ENCODE measurements around the gene KCTD17. TPM values are rescaled to one million over a fixed set of nuclear protein-coding genes. Genes with fewer than 3 reads are reported as not detected.

Gene KCTD17
- total and polyA plus RNA-seq, 2 of the 13 experiments (the other 11 are each of a cell fraction or from before 2014, with no cell fraction given), result 5.3 to 11.7 TPM

DNA sequence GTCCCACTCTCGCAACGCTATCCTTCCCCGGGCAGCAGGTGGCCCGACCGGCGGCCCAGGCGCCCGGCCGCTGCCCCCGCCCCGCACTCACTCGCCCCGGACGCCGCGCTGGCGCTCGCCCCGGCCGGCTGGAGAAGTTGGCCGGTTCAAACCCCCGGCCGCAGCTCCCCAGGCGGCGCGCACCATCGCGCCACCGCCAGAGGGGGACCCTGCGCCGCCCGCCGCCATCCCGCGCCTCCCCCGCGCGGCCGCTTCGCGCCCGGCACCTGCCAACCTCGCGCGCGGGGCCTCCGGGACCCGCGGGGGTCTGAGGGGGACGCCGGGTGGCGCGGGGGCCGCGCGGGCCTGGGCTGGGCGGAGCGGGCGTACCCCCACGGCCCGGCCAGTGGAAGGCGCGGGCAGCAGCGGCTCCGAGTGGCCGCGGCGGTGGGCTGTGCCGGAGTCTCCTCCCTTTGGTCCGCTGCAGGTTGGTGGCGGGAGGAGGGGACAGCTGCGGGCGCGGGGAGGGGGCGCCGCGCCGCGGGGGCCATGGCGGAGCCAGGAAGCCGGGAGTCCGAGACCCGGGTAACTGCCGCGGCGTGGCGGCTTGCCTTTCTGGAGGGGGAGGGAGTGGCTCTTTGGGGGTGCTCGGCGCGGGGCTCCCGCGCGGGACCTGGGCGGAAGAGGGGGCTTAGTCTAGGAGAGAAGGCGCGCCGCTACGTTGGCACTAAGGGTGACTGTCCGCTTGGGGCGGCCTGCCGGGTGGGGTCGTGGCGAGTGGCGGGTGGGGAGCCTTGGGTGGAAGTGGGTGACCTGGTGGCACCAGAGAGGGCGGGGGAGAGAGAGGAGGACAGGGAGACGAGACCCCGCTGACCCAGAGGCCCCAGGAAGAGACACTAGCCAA, 32.0 kb upstream of the KCTD17 start, which contains the start of the genes MPST and TST (continued):
- TF ChIP-seq ZNF33A (CRISPR knock-in tag; IDR thresholded peaks at IDR 0.05; ENCODE audit: borderline replicate concordance) (no peak), CAMTA2 (CRISPR knock-in tag; IDR thresholded peaks at IDR 0.05; ENCODE audit: borderline replicate concordance) (no peak), ZNF577 (CRISPR knock-in tag; IDR thresholded peaks at IDR 0.05; ENCODE audit: borderline replicate concordance, low read depth) (no peak), NFRKB (IDR thresholded peaks at IDR 0.05) (no peak), HHEX (CRISPR knock-in tag; IDR thresholded peaks at IDR 0.05) (no peak), ELF3 (CRISPR knock-in tag; IDR thresholded peaks at IDR 0.05) (no peak), JUND (CRISPR knock-in tag; IDR thresholded peaks at IDR 0.05) (no peak), ISX (CRISPR knock-in tag; conservative IDR thresholded peaks at IDR 0.05) (0 out of 2 replicates have a peak, but pooled peaks have one; percentile 49), PITX1 (CRISPR knock-in tag; IDR thresholded peaks at IDR 0.05) (no peak; the same call in 1 of the 2 replicates), HNF4G (IDR thresholded peaks at IDR 0.05; ENCODE audit: borderline replicate concordance, low read depth, low read length) (no peak), HNF4G (CRISPR knock-in tag; IDR thresholded peaks at IDR 0.05; ENCODE audit: borderline replicate concordance, low read depth) (no peak), SNRNP70 (IDR thresholded peaks at IDR 0.05; ENCODE audit: low read depth, low read length) (no peak), MEF2D (CRISPR knock-in tag; IDR thresholded peaks at IDR 0.05) (0 out of 2 replicates have a peak, but pooled peaks have one; percentile 5), FOSL1 (CRISPR knock-in tag; IDR thresholded peaks at IDR 0.05; ENCODE audit: borderline replicate concordance) (no peak), POLR2AphosphoS2 (IDR thresholded peaks at IDR 0.05; ENCODE audit: low read depth, low read length) (no peak), NCOA2 (CRISPR knock-in tag; IDR thresholded peaks at IDR 0.05) (no peak), NFE2L1 (CRISPR knock-in tag; IDR thresholded peaks at IDR 0.05; ENCODE audit: borderline replicate concordance) (no peak), POLR2A (IDR thresholded peaks at IDR 0.05; ENCODE audit: insufficient read depth in 1 of 2, low read depth in 2 of 2, low read length in 2 of 2) (peak; percentile 65 to 85)
- TF ChIP-seq, protein P1, sequence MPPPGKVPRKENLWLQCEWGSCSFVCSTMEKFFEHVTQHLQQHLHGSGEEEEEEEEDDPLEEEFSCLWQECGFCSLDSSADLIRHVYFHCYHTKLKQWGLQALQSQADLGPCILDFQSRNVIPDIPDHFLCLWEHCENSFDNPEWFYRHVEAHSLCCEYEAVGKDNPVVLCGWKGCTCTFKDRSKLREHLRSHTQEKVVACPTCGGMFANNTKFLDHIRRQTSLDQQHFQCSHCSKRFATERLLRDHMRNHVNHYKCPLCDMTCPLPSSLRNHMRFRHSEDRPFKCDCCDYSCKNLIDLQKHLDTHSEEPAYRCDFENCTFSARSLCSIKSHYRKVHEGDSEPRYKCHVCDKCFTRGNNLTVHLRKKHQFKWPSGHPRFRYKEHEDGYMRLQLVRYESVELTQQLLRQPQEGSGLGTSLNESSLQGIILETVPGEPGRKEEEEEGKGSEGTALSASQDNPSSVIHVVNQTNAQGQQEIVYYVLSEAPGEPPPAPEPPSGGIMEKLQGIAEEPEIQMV (CRISPR knock-in tag; IDR thresholded peaks at IDR 0.05; ENCODE audit: low read depth), result peak; percentile 94
- TF ChIP-seq, protein P2, sequence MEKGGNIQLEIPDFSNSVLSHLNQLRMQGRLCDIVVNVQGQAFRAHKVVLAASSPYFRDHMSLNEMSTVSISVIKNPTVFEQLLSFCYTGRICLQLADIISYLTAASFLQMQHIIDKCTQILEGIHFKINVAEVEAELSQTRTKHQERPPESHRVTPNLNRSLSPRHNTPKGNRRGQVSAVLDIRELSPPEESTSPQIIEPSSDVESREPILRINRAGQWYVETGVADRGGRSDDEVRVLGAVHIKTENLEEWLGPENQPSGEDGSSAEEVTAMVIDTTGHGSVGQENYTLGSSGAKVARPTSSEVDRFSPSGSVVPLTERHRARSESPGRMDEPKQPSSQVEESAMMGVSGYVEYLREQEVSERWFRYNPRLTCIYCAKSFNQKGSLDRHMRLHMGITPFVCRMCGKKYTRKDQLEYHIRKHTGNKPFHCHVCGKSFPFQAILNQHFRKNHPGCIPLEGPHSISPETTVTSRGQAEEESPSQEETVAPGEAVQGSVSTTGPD (CRISPR knock-in tag; IDR thresholded peaks at IDR 0.05), result no peak
- TF ChIP-seq, protein P3, sequence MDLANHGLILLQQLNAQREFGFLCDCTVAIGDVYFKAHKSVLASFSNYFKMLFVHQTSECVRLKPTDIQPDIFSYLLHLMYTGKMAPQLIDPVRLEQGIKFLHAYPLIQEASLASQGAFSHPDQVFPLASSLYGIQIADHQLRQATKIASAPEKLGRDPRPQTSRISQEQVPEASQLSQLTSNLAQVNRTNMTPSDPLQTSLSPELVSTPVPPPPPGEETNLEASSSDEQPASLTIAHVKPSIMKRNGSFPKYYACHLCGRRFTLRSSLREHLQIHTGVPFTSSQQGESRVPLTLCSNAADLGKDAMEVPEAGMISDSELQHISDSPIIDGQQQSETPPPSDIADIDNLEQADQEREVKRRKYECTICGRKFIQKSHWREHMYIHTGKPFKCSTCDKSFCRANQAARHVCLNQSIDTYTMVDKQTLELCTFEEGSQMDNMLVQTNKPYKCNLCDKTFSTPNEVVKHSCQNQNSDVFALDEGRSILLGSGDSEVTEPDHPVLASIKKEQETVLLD (CRISPR knock-in tag; IDR thresholded peaks at IDR 0.05; ENCODE audit: low read depth), result 0 out of 2 replicates have a peak, but pooled peaks have one; percentile 39
- TF ChIP-seq, protein P4, sequence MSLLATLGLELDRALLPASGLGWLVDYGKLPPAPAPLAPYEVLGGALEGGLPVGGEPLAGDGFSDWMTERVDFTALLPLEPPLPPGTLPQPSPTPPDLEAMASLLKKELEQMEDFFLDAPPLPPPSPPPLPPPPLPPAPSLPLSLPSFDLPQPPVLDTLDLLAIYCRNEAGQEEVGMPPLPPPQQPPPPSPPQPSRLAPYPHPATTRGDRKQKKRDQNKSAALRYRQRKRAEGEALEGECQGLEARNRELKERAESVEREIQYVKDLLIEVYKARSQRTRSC (CRISPR knock-in tag; IDR thresholded peaks at IDR 0.05; ENCODE audit: low read depth), result no peak
